ENCODE measurements around the gene PRR7. TPM values are rescaled to one million over a fixed set of nuclear protein-coding genes. Genes with fewer than 3 reads are reported as not detected.

PRR7 gene
- total and polyA plus RNA-seq, 9 donors = 0.51 to 11.4 (median 2.0) TPM; not detected in 1

- no peak for TF ChIP-seq CTCF (IDR thresholded peaks at IDR 0.05)
- no peak for TF ChIP-seq POLR2A (IDR thresholded peaks at IDR 0.05)
- no peak for TF ChIP-seq EP300 (IDR thresholded peaks at IDR 0.05)
- 26 to 34% (median 29%) methylated on average over 11 of the region's 11 CpGs for WGBS, 3 donors
- DNase-seq = peak; percentile 65 to 82 (median 77)
- Histone ChIP-seq H3K9me3 (no peaks in the 10 kb centered on the region), H3K36me3 (no peaks in the 10 kb centered on the region), H3K4me3 (peak overlapping the region; percentile 63), H3K4me1 (ENCODE audit: insufficient read depth) (peaks cover 13% of the 10 kb centered on the region), H3K27ac (peak overlapping the region in 1 of 2 donors; percentile 62), H3K27me3 (no peaks in the 10 kb centered on the region)
- intact Hi-C loops (cut with DNase I) = loop anchor here in 2 of 4 donors (5.0 to 10.0 kb wide), 2 partner anchors 92 to 380 kb away; partner anchors contain the start of gene PFN3 (in 1 of the 2)
Measured at GRCh38 chr5:177494346-177495195, 48.0 kb downstream of the PRR7 start.

- Histone ChIP-seq H3K27ac (peak overlapping the region in 1 of 2 donors; percentile 62), H3K9me3 (no peaks in the 10 kb centered on the region), H3K27me3 (no peaks in the 10 kb centered on the region), H3K4me3 (peak overlapping the region; percentile 63), H3K4me1 (ENCODE audit: insufficient read depth) (peaks cover 13% of the 10 kb centered on the region), H3K36me3 (no peaks in the 10 kb centered on the region)
- DNase-seq = peak; percentile 64 to 82 (median 66)
- no peak for TF ChIP-seq POLR2A (IDR thresholded peaks at IDR 0.05)
- no peak for TF ChIP-seq CTCF (IDR thresholded peaks at IDR 0.05)
- no peak for TF ChIP-seq EP300 (IDR thresholded peaks at IDR 0.05)
- WGBS, 3 donors = 36 to 42% (median 38%) methylated on average over 14 of the region's 14 CpGs
- intact Hi-C loops (cut with DNase I) = loop anchor here in 2 of 4 donors (2.0 to 10.0 kb wide), 3 partner anchors 39 to 381 kb away; partner anchors contain the start of gene PFN3 (in 1 of the 2)
Measured at GRCh38 chr5:177495243-177496060, 48.8 kb downstream of the PRR7 start.

- Histone ChIP-seq H3K27ac (peak overlapping the region; percentile 62 to 65), H3K4me3 (peak overlapping the region; percentile 63), H3K36me3 (no peaks in the 10 kb centered on the region), H3K27me3 (no peaks in the 10 kb centered on the region), H3K4me1 (ENCODE audit: insufficient read depth) (peaks cover 13% of the 10 kb centered on the region), H3K9me3 (no peaks in the 10 kb centered on the region)
- TF ChIP-seq POLR2A (IDR thresholded peaks at IDR 0.05) (no peak), EP300 (IDR thresholded peaks at IDR 0.05) (no peak), CTCF (IDR thresholded peaks at IDR 0.05) (peak in 1 of 3 donors; percentile 13)
- intact Hi-C loops (cut with DNase I) = loop anchor here in 2 of 4 donors (2.0 to 10.0 kb wide), 3 partner anchors 39 to 381 kb away; partner anchors contain the start of gene PFN3 (in 1 of the 2)
- 8 to 10% (median 8%) methylated on average over 12 of the region's 12 CpGs for WGBS, 3 donors
- peak in 1 of 5 donors; percentile 41 for DNase-seq
Measured at GRCh38 chr5:177496070-177496726, 49.6 kb downstream of the PRR7 start.
